ENCODE data around the gene WDFY2. TPM values are rescaled to one million over a fixed set of nuclear protein-coding genes. Genes with fewer than 3 reads are reported as not detected.

WDFY2 gene
- polyA plus RNA-seq, 3 donors, result 6.5 to 40.1 (median 9.1) TPM

GRCh38 chr13:51763486-51763885 lies 179.2 kb downstream of the WDFY2 start:
- peaks cover 85 to 98% of the 10 kb centered on the region in 2 donors for H3K36me3 ChIP-seq (replicated peaks in 1 of 2; ENCODE audit: control insufficient read depth in 1 of 2, insufficient read depth in 2 of 2, low read length in 2 of 2)
- no peak overlapping the region for H3K4me3 ChIP-seq (replicated peaks in 1 of 3; ENCODE audit: low read depth in 2 of 3, low read length in 3 of 3)
- no peak overlapping the region for H3K4me2 ChIP-seq (replicated peaks; ENCODE audit: extremely low read depth, low read length, poor library complexity, severe bottlenecking)
- H3K79me2 ChIP-seq (ENCODE audit: insufficient read depth, low read length), result no peaks in the 10 kb centered on the region
- no peaks in the 10 kb centered on the region for H3K27me3 ChIP-seq (ENCODE audit: control insufficient read depth in 2 of 2, insufficient read depth in 2 of 2, low read length in 2 of 2)
- Mint-ChIP-seq H3K27ac (peak overlapping the region in 1 of 7 donors; percentile 42), H3K27me3 (ENCODE audit: low read depth in 3 of 3) (peaks cover 0 to 1% (median 0%) of the 10 kb centered on the region in 3 donors), H3K36me3 (peaks cover 87 to 92% of the 10 kb centered on the region in 2 donors), H3K4me1 (peaks cover 3% of the 10 kb centered on the region), H3K4me3 (no peak overlapping the region), H3K9me3 (peaks cover 0 to 2% (median 0%) of the 10 kb centered on the region in 7 donors)
- H3K9ac ChIP-seq (ENCODE audit: insufficient read depth, low read length, poor library complexity, severe bottlenecking), result no peak overlapping the region
- DNase-seq, result no peak
- no peak overlapping the region for H3K27ac ChIP-seq (ENCODE audit: low read depth in 1 of 2, low read length in 2 of 2)
- no peak for TF ChIP-seq CTCF (IDR thresholded peaks at IDR 0.05)
- intact Hi-C loops (cut with micrococcal nuclease), result no loop called here
- WGBS (ENCODE audit: insufficient coverage), result 100% methylated on average over 1 of the region's 2 CpGs
- no peaks in the 10 kb centered on the region for H4K20me1 ChIP-seq (ENCODE audit: insufficient read depth, low read length)
- H3K4me1 ChIP-seq (ENCODE audit: control insufficient read depth in 1 of 2, insufficient read depth in 2 of 2, low read length in 2 of 2), result no peaks in the 10 kb centered on the region
- no peaks in the 10 kb centered on the region for H3K9me3 ChIP-seq (replicated peaks in 1 of 2; ENCODE audit: control insufficient read depth in 1 of 2, insufficient read depth in 1 of 2, low read length in 2 of 2)
- no peak overlapping the region for H2AFZ ChIP-seq (ENCODE audit: insufficient read depth, low read depth, low read length, poor library complexity, severe bottlenecking)

- Mint-ChIP-seq H3K9me3 (peaks cover 0 to 2% (median 0%) of the 10 kb centered on the region in 7 donors), H3K4me3 (no peak overlapping the region), H3K27me3 (ENCODE audit: low read depth in 3 of 3) (peaks cover 0 to 1% (median 0%) of the 10 kb centered on the region in 3 donors), H3K27ac (peak overlapping the region in 5 of 7 donors; percentile 27 to 81 (median 55)), H3K4me1 (peaks cover 3% of the 10 kb centered on the region), H3K36me3 (peaks cover 78 to 82% of the 10 kb centered on the region in 2 donors)
- Histone ChIP-seq H3K4me3 (replicated peaks in 1 of 3; ENCODE audit: low read depth in 2 of 3, low read length in 3 of 3) (no peak overlapping the region), H2AFZ (ENCODE audit: insufficient read depth, low read depth, low read length, poor library complexity, severe bottlenecking) (no peak overlapping the region), H3K9ac (ENCODE audit: insufficient read depth, low read length, poor library complexity, severe bottlenecking) (no peak overlapping the region), H3K27ac (ENCODE audit: low read depth in 1 of 2, low read length in 2 of 2) (peak overlapping the region in 1 of 2 donors; percentile 42), H3K79me2 (ENCODE audit: insufficient read depth, low read length) (no peaks in the 10 kb centered on the region), H3K4me2 (replicated peaks; ENCODE audit: extremely low read depth, low read length, poor library complexity, severe bottlenecking) (no peak overlapping the region), H3K27me3 (ENCODE audit: control insufficient read depth in 2 of 2, insufficient read depth in 2 of 2, low read length in 2 of 2) (no peaks in the 10 kb centered on the region), H4K20me1 (ENCODE audit: insufficient read depth, low read length) (no peaks in the 10 kb centered on the region), H3K9me3 (replicated peaks in 1 of 2; ENCODE audit: control insufficient read depth in 1 of 2, insufficient read depth in 1 of 2, low read length in 2 of 2) (no peaks in the 10 kb centered on the region), H3K4me1 (ENCODE audit: control insufficient read depth in 1 of 2, insufficient read depth in 2 of 2, low read length in 2 of 2) (no peaks in the 10 kb centered on the region), H3K36me3 (replicated peaks in 1 of 2; ENCODE audit: control insufficient read depth in 1 of 2, insufficient read depth in 2 of 2, low read length in 2 of 2) (peaks cover 75 to 94% of the 10 kb centered on the region in 2 donors)
- WGBS (ENCODE audit: insufficient coverage), result 38% methylated on average over 9 of the region's 12 CpGs
- intact Hi-C loops (cut with micrococcal nuclease), result no loop called here
- DNase-seq, result no peak
- no peak for TF ChIP-seq CTCF (IDR thresholded peaks at IDR 0.05)
Measured at GRCh38 chr13:51764184-51765141, 180.2 kb downstream of the WDFY2 start.
